ENCODE results near the gene NLGN2.

- TF ChIP-seq, protein P1, sequence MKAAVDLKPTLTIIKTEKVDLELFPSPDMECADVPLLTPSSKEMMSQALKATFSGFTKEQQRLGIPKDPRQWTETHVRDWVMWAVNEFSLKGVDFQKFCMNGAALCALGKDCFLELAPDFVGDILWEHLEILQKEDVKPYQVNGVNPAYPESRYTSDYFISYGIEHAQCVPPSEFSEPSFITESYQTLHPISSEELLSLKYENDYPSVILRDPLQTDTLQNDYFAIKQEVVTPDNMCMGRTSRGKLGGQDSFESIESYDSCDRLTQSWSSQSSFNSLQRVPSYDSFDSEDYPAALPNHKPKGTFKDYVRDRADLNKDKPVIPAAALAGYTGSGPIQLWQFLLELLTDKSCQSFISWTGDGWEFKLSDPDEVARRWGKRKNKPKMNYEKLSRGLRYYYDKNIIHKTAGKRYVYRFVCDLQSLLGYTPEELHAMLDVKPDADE (IDR thresholded peaks at IDR 0.05), result no peak
- TF ChIP-seq CTCF (conservative IDR thresholded peaks at IDR 0.05; ENCODE audit: low read depth in 2 of 2) (no peak), REST (IDR thresholded peaks at IDR 0.05; ENCODE audit: unreplicated experiment) (no peak), EZH2phosphoT487 (IDR thresholded peaks at IDR 0.05; ENCODE audit: unreplicated experiment) (no peak), EZH2 (IDR thresholded peaks at IDR 0.05; ENCODE audit: low read depth, unreplicated experiment) (no peak), CREB1 (CRISPR knock-in tag; IDR thresholded peaks at IDR 0.05; ENCODE audit: low read depth) (no peak), STAT1 (IDR thresholded peaks at IDR 0.05; ENCODE audit: unreplicated experiment) (no peak), POLR2AphosphoS5 (IDR thresholded peaks at IDR 0.05; ENCODE audit: low read depth) (no peak)
These were observed 1.2 kb downstream of the NLGN2 start for GRCh38 chr17:7408863-7409262.

Measured in GM23338 (cell line).